Measurements from ENCODE around the gene ZXDC. TPM values are rescaled to one million over a fixed set of nuclear protein-coding genes. Genes with fewer than 3 reads are reported as not detected.

The ZXDC gene
- total RNA-seq, 4 donors from 2014 or later, result 18.5 to 57.9 (median 33.5) TPM

DNA sequence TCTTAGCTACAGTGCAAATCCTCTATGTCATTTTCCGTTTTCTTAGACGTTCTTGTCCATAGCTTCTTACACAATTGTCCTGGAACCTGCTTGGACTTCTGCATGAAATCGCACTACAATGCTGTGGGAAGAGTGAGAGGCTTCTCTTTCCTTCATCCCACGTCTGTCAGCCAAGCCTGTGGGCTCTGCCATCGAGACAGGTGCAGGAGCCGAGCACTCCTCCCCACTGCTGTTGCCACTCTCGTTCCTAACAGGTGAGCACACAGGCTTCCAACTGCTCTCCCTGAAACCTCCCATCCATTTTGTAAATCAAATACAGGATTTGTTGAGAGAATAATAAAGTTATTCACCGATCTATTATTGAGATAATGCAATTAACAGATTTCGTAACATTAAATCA, 23.5 kb downstream of the ZXDC start:
- H3K4me3 ChIP-seq, result no peak overlapping the region
- TF ChIP-seq, protein P1, sequence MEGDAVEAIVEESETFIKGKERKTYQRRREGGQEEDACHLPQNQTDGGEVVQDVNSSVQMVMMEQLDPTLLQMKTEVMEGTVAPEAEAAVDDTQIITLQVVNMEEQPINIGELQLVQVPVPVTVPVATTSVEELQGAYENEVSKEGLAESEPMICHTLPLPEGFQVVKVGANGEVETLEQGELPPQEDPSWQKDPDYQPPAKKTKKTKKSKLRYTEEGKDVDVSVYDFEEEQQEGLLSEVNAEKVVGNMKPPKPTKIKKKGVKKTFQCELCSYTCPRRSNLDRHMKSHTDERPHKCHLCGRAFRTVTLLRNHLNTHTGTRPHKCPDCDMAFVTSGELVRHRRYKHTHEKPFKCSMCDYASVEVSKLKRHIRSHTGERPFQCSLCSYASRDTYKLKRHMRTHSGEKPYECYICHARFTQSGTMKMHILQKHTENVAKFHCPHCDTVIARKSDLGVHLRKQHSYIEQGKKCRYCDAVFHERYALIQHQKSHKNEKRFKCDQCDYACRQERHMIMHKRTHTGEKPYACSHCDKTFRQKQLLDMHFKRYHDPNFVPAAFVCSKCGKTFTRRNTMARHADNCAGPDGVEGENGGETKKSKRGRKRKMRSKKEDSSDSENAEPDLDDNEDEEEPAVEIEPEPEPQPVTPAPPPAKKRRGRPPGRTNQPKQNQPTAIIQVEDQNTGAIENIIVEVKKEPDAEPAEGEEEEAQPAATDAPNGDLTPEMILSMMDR (IDR thresholded peaks at IDR 0.05), result no peak
- no peak for TF ChIP-seq POLR2A (IDR thresholded peaks at IDR 0.05)
- intact Hi-C loops (cut with DNase I; ENCODE audit: low total_unique reads), result no loop called here
- no peak overlapping the region for H3K27ac ChIP-seq
- H3K27me3 ChIP-seq, result no peaks in the 10 kb centered on the region
- no peaks in the 10 kb centered on the region for H3K4me1 ChIP-seq
- H3K36me3 ChIP-seq, result no peaks in the 10 kb centered on the region
- DNase-seq, result no peak
- no peaks in the 10 kb centered on the region for H3K9me3 ChIP-seq

DNA sequence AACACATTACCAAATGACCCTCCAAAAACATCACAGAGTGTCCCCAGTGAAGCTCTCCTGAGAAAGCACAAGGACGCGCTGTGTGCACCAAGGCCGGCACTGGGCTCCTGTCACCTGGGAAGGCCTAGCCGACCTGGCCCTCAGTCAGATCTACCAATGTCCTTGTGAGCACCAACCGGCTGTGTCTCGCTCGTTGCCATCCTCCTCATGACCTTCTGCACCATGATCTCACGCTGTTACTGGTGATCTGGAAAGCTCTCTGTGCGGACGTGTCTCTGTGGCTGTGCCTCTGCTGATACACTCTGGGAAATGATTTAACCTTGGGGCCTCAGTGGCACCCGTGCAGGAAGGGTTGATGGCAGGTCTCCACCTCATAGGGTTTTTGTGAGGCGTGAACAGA, 24.2 kb downstream of the ZXDC start:
- intact Hi-C loops (cut with DNase I; ENCODE audit: low total_unique reads), result no loop called here
- no peak overlapping the region for H3K4me3 ChIP-seq
- no peak for DNase-seq
- H3K36me3 ChIP-seq, result no peaks in the 10 kb centered on the region
- no peaks in the 10 kb centered on the region for H3K27me3 ChIP-seq
- TF ChIP-seq POLR2A (IDR thresholded peaks at IDR 0.05), result no peak
- TF ChIP-seq, protein P1 (IDR thresholded peaks at IDR 0.05), result no peak
- H3K9me3 ChIP-seq, result no peaks in the 10 kb centered on the region
- no peak overlapping the region for H3K27ac ChIP-seq
- H3K4me1 ChIP-seq, result no peaks in the 10 kb centered on the region

DNA sequence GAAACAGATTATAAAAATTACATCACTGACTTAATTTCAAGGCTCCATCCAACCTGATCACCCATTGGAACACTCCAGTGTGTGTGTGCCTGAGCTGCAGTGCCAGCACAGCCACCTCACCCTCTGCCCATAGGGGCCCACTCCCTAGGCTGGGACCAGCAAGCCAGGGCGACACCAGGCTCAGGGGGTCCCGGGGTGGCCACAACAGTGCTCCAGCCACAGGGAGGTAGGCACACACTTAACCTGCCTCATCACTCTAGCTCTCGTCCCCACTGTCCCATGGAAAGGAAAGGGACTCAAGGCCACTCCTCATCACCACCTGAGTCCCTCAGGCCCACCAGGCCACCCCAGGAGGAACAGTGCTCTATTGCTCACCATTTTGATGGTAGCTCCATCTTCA, 24.9 kb downstream of the ZXDC start:
- H3K27ac ChIP-seq, result no peak overlapping the region
- H3K4me1 ChIP-seq, result no peaks in the 10 kb centered on the region
- DNase-seq, result no peak
- intact Hi-C loops (cut with DNase I; ENCODE audit: low total_unique reads), result no loop called here
- no peaks in the 10 kb centered on the region for H3K27me3 ChIP-seq
- H3K9me3 ChIP-seq, result no peaks in the 10 kb centered on the region
- no peaks in the 10 kb centered on the region for H3K36me3 ChIP-seq
- TF ChIP-seq POLR2A (IDR thresholded peaks at IDR 0.05), result no peak
- TF ChIP-seq, protein P1 (IDR thresholded peaks at IDR 0.05), result no peak
- H3K4me3 ChIP-seq, result no peak overlapping the region

DNA sequence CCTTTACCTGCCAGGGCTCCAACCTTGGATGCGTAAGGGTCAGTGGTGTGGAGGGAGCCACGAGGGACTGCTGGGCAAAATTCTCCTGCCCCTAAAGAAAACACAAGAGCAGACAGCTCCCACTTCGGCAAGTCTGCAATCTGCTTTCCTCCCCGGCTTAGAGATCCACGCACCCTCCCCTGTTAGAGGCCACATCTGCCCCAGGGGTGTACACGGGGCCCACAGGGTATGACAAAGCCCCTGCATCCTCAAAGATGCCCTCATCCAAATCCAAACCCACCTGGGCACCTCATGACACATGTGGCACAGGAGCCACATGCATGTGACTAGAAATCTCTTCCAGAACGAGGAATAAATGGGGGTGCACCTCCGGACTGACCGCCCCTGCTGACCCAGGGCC, 25.5 kb downstream of the ZXDC start:
- no peaks in the 10 kb centered on the region for H3K9me3 ChIP-seq
- no peaks in the 10 kb centered on the region for H3K4me1 ChIP-seq
- no peak overlapping the region for H3K4me3 ChIP-seq
- no peaks in the 10 kb centered on the region for H3K36me3 ChIP-seq
- H3K27ac ChIP-seq, result no peak overlapping the region
- no peaks in the 10 kb centered on the region for H3K27me3 ChIP-seq
- no peak for TF ChIP-seq POLR2A (IDR thresholded peaks at IDR 0.05)
- TF ChIP-seq, protein P1 (IDR thresholded peaks at IDR 0.05), result no peak
- intact Hi-C loops (cut with DNase I; ENCODE audit: low total_unique reads), result no loop called here
- no peak for DNase-seq

DNA sequence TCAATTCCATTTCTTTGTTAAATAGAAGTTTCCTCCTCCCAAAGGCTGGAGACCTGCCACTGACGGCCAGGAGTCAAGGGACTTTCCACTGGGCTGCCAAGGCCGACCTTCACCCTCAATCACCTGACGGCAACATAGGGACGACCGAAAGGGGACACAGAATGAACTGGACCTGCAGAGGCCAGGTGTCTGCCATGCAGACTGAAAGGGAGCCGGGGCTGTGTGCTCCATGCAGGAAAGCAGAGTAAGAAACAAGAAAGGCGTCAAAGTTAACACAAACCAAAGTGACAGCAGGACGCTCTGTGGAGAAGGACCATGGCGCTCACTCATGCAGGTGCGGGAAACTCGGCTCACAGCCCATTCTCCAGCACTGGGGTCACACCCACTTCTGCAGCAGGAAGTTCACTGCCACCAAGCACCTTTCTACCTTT, 26.1 kb downstream of the ZXDC start:
- Histone ChIP-seq H3K27ac (no peak overlapping the region), H3K9me3 (no peaks in the 10 kb centered on the region), H3K36me3 (no peaks in the 10 kb centered on the region), H3K4me1 (no peaks in the 10 kb centered on the region), H3K4me3 (no peak overlapping the region), H3K27me3 (no peaks in the 10 kb centered on the region)
- DNase-seq, result no peak
- intact Hi-C loops (cut with DNase I; ENCODE audit: low total_unique reads), result no loop called here
- TF ChIP-seq POLR2A (IDR thresholded peaks at IDR 0.05), result no peak
- TF ChIP-seq, protein P1 (IDR thresholded peaks at IDR 0.05), result no peak

All from uterus (tissue), 4 donors.